ENCODE data around the gene DMRTB1.

Gene DMRTB1

DNA sequence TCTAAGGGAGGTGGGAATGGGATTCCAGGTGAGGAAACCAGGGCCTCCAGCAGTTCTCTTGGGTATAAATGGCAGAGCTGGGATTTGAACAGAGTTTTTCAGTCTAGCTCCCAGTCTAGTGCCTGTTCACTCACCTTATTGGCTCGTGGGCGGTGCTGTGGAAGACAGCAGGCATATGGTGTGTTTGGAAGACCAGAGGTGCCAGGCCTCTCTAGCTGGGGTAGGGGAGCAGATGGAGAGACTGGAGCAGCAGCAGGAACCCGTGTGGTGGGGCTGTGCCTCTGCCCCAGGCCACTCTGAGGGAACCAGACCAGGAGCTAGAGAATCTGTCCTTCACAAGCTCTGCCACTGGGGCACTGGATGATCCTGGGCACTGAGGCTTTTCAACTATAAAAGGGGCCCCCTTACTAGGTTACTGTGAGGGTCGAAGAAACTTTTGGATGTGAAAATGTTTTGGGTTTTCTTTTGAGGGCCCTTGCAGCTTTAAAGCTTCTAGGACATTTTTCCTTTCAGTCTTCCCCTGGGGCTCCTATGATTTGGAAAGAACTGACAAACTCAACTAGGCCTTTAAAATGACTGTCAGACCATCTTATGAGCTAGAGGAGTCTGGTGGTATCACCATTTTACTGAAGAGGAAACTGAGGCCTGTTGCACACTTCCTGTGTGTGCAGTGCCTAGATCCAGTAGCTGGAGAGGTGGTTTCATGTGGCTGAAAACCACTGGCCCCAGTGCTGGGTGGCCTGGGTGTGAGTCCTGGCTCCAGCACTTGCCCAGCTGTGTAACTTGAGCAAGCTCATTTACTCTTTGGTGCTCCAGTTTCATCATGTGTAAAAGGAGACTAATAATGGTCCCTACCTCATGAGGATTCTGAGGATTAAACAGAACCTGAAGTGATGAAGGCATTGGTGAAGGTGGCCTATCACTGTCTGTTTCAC lies 6.1 kb downstream of the DMRTB1 start:
- no peak for DNase-seq

DNA sequence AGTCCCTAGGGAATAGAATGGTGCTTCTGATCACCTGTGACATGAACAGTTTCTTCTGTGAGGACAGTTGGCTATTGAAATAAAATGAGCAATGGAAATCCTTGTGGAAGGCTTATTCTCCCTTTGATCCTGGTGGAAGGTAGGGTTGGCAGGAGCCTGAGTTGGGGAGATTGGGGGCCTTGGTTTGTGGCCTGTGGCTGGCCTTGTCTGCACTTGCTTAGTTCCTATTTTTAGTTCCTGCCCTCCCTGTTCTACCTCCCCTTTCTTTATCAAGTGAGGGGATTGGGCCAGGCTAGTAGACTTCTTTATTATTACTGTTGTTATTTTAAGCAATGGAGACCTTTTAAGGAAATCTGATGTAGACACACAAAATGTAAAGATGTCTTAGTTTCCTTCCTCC lies 8.2 kb downstream of the DMRTB1 start:
- no peak for DNase-seq

DNA sequence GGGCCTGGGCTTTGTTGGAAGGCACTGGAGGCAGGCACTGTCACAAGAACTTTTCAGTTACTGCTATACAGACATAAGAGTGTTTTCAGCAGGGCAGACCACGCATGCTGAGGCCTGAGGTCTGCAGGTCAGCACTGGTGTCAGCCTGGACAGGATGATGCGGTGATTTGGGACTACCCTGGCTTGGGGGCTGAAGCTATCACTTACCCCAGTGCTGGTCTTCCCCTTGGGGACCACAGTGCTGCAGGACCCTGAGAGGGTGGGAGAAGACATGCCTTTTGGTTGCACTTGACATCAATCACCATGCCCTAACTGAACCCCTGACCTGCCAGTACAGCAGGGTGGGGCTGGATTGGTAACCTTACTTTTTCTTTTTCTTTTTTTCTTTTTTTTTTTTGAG lies 9.2 kb downstream of the DMRTB1 start:
- no peak for DNase-seq

- DNase-seq: no peak
Measured at GRCh38 chr1:53469373-53469772, 10.2 kb downstream of the DMRTB1 start.

DNA sequence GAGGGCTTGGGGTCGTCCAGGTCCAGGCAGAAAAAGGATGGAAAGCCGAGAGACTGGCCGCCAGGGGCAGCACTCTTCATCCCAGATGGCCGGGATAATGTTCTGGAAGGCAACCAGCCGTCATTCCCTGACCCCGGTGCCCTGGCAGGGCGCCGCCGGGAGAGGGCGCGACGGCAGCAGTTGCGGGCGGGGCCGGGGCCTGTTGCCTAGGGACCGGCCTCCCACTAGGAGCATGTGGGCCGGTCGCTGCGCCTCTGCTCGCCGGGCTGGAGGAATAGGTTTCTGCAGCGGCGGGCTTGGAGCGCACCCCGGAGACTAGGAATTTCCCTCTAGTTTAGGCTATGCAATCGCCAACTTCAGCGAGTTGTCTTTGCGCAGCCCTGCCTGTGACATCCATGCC lies 11.0 kb downstream of the DMRTB1 start:
- no peak for DNase-seq

DNA sequence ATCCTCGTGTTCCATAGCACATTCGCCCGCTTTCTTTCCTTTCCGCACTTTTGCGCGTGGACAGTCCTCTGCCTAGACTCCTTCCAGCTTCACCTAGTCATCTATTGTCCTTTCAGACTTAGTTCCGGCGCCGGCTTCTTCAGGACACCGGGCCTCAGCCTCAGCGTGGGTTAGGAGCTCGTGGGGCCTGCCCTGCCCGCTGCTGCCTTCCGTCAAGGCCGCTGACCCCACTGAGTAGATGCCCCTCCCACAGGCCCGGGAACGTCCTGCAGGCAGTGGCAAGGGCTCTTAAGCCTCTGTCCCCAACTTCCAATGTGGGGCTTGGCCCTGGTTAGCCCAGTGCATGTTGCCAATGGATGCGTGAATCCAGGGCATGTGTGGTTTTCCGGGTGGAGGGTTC lies 11.4 kb downstream of the DMRTB1 start:
- no peak for DNase-seq

DNA sequence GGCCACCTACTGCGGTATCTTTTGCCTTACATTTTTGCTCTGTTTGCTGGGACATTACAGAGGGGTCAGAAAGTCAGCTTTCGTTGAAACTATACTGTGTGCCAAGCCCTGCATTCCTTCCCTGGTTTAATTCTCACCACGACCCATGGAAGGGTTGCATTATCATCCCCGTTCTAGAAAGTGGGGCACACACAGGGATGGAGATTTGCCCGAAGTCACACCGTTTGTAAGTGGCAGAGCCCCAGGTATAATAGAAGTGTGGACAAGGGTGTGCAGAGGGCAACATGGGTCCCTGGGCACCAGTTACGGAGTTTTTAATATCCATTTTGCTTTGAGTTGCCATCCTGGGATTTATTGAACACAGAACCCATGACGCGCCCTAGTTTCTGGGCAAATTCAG lies 11.8 kb downstream of the DMRTB1 start:
- DNase-seq: no peak

DNA sequence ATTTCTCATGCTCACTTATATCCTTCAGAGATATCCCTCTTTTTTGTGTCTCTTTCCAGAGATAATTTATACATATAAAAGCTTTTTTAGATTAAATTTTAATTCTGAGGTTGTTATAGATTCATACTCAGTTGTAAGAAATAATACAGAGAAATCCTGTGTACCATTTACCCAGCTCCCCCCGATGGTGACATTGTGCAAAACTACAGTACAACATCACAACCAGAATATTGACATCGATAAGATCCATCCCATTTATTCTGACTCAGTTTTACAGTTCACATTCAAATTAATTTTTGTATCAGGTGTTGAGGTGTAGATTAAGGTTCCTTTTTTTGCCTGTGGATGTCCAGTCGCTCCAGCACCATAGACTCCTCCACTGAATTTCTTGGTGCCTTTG lies 14.3 kb downstream of the DMRTB1 start:
- no peak for DNase-seq

- no peak for DNase-seq
Measured at GRCh38 chr1:53475664-53476063, 16.5 kb downstream of the DMRTB1 start.

DNA sequence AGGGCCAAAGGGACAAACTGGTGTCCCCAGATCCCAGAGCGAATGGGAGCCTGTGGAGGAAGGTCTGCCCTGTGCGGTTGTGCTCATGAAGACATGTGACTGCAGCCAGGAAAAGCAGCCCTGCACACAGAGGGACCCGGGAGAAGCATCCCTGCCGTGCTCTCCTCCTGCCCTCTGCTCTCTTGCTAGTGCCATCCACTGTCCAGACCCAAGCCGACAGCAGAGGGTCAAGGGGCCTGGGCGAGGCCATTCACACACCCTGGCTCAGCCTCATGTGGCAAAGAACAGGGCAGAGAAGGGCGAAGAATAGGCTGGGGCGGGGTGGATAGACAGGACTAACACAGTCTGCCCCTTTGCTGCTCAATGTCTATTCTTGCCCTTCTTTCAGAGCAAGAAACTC lies 17.4 kb downstream of the DMRTB1 start:
- no peak for DNase-seq

- DNase-seq: no peak
Measured at GRCh38 chr1:53477651-53478501, 18.7 kb downstream of the DMRTB1 start.

DNA sequence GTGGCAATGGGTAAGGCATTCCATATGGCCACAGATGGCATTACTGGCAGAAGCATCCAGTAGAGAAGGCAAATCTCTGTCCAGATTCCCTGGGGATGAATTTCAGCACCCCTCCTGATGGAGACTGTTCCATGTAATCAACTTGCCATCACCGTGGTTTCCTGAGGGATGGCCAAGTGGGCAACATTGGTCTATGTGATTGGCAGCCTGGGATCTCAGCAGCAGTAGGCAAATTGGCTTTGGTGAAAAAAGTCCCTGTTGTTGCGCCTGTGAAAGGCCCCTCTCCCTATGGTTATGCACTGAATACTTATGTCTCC lies 19.3 kb downstream of the DMRTB1 start:
- no peak for DNase-seq

DNA sequence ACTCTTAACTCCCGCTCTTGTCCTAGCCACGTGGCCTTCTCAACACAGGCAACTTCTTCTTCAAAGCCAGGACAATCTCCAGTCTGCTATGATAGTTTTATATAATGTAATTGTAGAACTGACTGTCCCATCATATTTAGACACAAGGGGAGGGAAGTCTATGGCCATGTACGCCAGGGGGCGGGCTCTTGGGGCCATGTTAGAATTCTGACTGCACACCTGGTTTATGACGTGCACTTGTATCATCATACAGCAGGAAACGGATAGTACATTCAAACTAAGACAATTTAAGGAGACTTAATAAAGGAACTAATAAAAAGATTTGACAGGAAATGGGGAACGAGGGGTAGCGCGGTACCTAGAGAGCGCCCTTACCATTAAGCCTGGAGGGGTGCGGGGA lies 21.5 kb downstream of the DMRTB1 start:
- no peak for DNase-seq

DNA sequence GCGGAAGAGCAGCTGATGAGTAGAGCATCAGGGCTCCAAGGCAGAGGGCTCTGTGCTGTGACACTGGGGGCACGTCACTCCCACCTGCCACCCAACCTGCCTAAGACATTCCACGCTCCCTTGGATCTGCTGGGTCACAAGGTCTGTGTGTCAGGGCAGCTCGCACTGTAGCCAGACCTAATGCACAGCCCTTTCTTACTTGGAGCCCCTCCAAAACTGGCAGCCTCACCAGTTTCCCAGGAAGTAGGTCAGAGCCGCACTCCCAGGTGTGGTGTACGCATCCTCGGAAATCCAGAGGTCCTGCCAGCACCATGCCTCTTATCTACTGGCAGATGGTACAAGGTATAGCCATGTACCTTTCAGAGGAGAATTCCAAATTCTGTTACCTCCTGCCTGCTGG lies 22.3 kb downstream of the DMRTB1 start:
- no peak for DNase-seq

- DNase-seq: no peak
Measured at GRCh38 chr1:53482441-53483153, 23.4 kb downstream of the DMRTB1 start.

GRCh38 chr1:53483170-53483569 lies 24.0 kb downstream of the DMRTB1 start:
- DNase-seq: no peak

DNA sequence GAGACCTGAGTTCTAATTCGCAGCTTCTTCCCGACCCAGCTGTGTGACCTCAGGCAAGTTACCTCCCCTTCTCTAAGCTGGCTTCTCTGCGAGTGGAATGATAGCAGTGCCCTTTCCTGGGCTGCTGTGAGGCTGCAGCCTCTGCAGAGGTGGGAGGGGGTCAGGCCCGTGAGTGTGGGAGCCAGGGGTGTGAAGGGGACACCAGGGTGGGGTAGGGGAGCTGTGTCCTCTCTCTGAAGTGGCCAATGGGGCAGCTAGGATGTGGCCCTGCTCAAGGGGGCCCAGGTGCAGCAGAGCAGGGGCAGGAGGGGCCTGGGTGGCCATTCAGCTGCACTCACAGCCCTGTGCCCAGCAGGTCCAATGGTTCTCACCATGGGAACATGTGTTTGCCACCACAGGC lies 24.5 kb downstream of the DMRTB1 start:
- no peak for DNase-seq

- no peak for DNase-seq
Measured at GRCh38 chr1:53484705-53485477, 25.7 kb downstream of the DMRTB1 start.

DNA sequence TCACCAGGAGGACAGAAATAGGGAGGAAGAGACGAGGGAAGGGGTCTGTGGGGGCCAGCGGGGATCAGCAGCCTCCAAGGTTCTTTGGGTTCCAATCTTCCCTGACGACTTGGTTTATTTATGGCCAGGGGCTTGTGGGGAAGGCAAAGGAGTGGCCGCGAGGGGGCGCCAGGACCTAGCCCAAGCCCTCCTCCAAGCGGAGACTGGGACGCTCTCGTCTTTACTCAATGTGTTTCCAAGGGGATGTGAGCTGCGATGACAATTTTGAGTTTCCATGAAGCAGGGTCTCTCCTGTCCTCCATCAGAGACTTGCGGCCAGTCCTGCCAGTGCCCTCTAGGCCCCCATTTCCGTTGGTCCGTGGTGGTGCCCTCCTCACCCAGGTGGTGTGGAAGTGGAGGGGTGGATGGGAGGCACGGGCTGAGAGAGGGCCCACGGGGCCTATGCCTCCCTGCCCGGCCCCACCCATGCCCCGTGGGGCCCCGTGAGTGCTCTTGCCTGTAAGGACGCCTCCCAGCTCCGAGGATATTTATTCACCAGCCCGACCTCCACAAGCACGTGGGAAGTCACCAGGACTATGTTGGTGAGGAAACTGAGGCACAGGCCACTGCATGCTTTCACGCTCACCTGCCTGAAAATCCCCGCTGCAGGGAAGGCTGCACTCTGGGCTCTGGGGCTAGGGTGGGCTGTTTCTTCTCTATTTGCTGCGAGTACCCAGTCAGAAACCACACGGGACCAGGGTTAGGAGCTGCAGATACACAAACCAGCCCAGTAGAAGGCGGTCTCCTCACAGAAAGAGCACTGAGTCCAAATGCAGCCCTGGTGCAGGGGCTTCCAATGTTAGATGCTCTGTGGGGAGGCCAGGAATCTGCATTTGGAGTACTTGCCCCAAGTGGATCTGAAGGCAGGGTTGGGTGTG lies 26.5 kb downstream of the DMRTB1 start:
- peak; percentile 21 for DNase-seq

- DNase-seq: no peak
Measured at GRCh38 chr1:53486395-53487026, 27.3 kb downstream of the DMRTB1 start.

GRCh38 chr1:53490351-53490750 lies 31.2 kb downstream of the DMRTB1 start:
- no peak for DNase-seq
